Small intestine (tissue), 7 donors: ENCODE data around the gene TGM6. TPM values are rescaled to one million over a fixed set of nuclear protein-coding genes. Genes with fewer than 3 reads are reported as not detected.

Source experiments
- DNase-seq, 2 donors: peaks; one replicate each; pipeline versions ENCODE4 v3.0.0 to v3.0.0-alpha.2; 2013
- FAIRE-seq: peaks from 2 replicates; lab custom pipeline; 2012; peaks lifted over from hg19 to GRCh38; lab: Jason Lieb, UNC
- H3K27ac ChIP-seq, 3 donors: one replicate each; pipeline ENCODE4 v1.5.1; 2013; ENCODE audit warnings: low read length in 2 of 3, mild to moderate bottlenecking in 2 of 3, control low read depth in 1 of 3, inconsistent platforms in 1 of 3, low read depth in 1 of 3, moderate library complexity in 1 of 3
- H3K27me3 ChIP-seq, 3 donors: one replicate each; pipeline ENCODE4 v1.6.1; 2013; ENCODE audit warnings: low read length in 3 of 3, inconsistent platforms in 1 of 3; ENCODE audit not compliant: control insufficient read depth in 3 of 3, insufficient read depth in 3 of 3
- H3K36me3 ChIP-seq, 3 donors: one replicate each; pipeline ENCODE4 v1.6.1; 2013; ENCODE audit warnings: low read length in 3 of 3, inconsistent platforms in 1 of 3, low read depth in 1 of 3, mild to moderate bottlenecking in 1 of 3, moderate library complexity in 1 of 3; ENCODE audit not compliant: control insufficient read depth in 3 of 3, insufficient read depth in 2 of 3
- H3K4me1 ChIP-seq, 3 donors: one replicate each; pipeline ENCODE4 v1.6.1; 2013; ENCODE audit warnings: low read length in 2 of 3, inconsistent platforms in 1 of 3, low read depth in 1 of 3, mild to moderate bottlenecking in 1 of 3, moderate library complexity in 1 of 3; ENCODE audit not compliant: control insufficient read depth in 3 of 3, insufficient read depth in 2 of 3
- H3K4me3 ChIP-seq, 3 donors: one replicate each; pipeline ENCODE4 v1.5.1; 2013; ENCODE audit warnings: low read length in 3 of 3, control low read depth in 1 of 3, inconsistent platforms in 1 of 3, low read depth in 1 of 3, mild to moderate bottlenecking in 1 of 3, moderate library complexity in 1 of 3
- H3K9me3 ChIP-seq, 2 donors: one replicate each; pipeline ENCODE4 v1.6.1; 2013; ENCODE audit warnings: low read depth in 1 of 2, low read length in 1 of 2; ENCODE audit not compliant: control insufficient read depth in 2 of 2, insufficient read depth in 1 of 2
- WGBS, 3 donors: extraction: QIAGEN DNeasy Blood & Tissue Kit; methylation state at CpG; one replicate each; pipeline ENCODE4 v1.1.7; 2013; 5-methylcytosine and 5-hydroxymethylcytosine counted together
- polyA plus RNA-seq, 4 donors: library from polyadenylated mRNA; stranded (reverse) in 3 of 4; unstranded in 1 of 4; fragments of 200-250 nt in 3 of 4; fragments of 120-200 nt in 1 of 4; gene quantifications; one replicate each; pipeline versions ENCODE4 v1.2.1 to v1.2.3, GENCODE V29; 2013
- donor health status: healthy with polysubstance abuse.
- donor health status: control.
- donor health status: control.
- donor health status: Bipolar disorder and iron deficiency.
- donor health status: healthy.

TGM6 gene
- polyA plus RNA-seq, 4 donors, result not detected

- Histone ChIP-seq H3K9me3 (no peaks in the 10 kb centered on the region), H3K27me3 (peaks cover 0 to 5% (median 5%) of the 10 kb centered on the region in 3 donors), H3K4me3 (no peak overlapping the region), H3K36me3 (no peaks in the 10 kb centered on the region), H3K4me1 (no peaks in the 10 kb centered on the region), H3K27ac (no peak overlapping the region)
- FAIRE-seq, result no peak
- WGBS, 3 donors, result 65 to 68% (median 67%) methylated on average over 3 of the region's 3 CpGs
- DNase-seq, result no peak
These were observed 27.5 kb upstream of the TGM6 start for GRCh38 chr20:2353231-2353630.

GRCh38 chr20:2357114-2357513 lies 23.6 kb upstream of the TGM6 start:
- DNase-seq, result no peak
- Histone ChIP-seq H3K4me3 (no peak overlapping the region), H3K4me1 (no peaks in the 10 kb centered on the region), H3K36me3 (no peaks in the 10 kb centered on the region), H3K27ac (no peak overlapping the region), H3K9me3 (peaks cover 0 to 4% of the 10 kb centered on the region in 2 donors), H3K27me3 (peaks cover 0 to 5% (median 5%) of the 10 kb centered on the region in 3 donors)
- no peak for FAIRE-seq
- 45 to 77% (median 69%) methylated on average over 2 of the region's 2 CpGs for WGBS, 3 donors

- Histone ChIP-seq H3K36me3 (no peaks in the 10 kb centered on the region), H3K27me3 (peaks cover 0 to 5% (median 5%) of the 10 kb centered on the region in 3 donors), H3K9me3 (peaks cover 0 to 5% of the 10 kb centered on the region in 2 donors), H3K4me1 (no peaks in the 10 kb centered on the region), H3K27ac (no peak overlapping the region), H3K4me3 (no peak overlapping the region)
- WGBS, 3 donors, result 76 to 83% (median 81%) methylated on average over 3 of the region's 3 CpGs
- DNase-seq, result no peak
- FAIRE-seq, result no peak
These were observed 22.7 kb upstream of the TGM6 start for GRCh38 chr20:2358006-2358405.

- FAIRE-seq (no peak), DNase-seq (no peak)
- Histone ChIP-seq H3K27me3 (peaks cover 0 to 5% (median 2%) of the 10 kb centered on the region in 3 donors), H3K36me3 (no peaks in the 10 kb centered on the region), H3K4me1 (no peaks in the 10 kb centered on the region), H3K4me3 (no peak overlapping the region), H3K27ac (no peak overlapping the region), H3K9me3 (peaks cover 0 to 5% of the 10 kb centered on the region in 2 donors)
These were observed 19.6 kb upstream of the TGM6 start for GRCh38 chr20:2361035-2361593.

GRCh38 chr20:2363187-2363586 lies 17.5 kb upstream of the TGM6 start:
- Histone ChIP-seq H3K27ac (no peak overlapping the region), H3K4me1 (no peaks in the 10 kb centered on the region), H3K4me3 (no peak overlapping the region), H3K36me3 (no peaks in the 10 kb centered on the region), H3K27me3 (no peaks in the 10 kb centered on the region), H3K9me3 (peaks cover 0 to 5% of the 10 kb centered on the region in 2 donors)
- 74 to 89% (median 81%) methylated on average over 2 of the region's 2 CpGs for WGBS, 3 donors
- FAIRE-seq, result no peak
- DNase-seq, result no peak

GRCh38 chr20:2363587-2363986 lies 17.1 kb upstream of the TGM6 start:
- WGBS, 3 donors, result 31 to 57% (median 33%) methylated on average over 1 of the region's 1 CpG
- Histone ChIP-seq H3K9me3 (peaks cover 0 to 5% of the 10 kb centered on the region in 2 donors), H3K4me1 (no peaks in the 10 kb centered on the region), H3K36me3 (no peaks in the 10 kb centered on the region), H3K27me3 (no peaks in the 10 kb centered on the region), H3K27ac (no peak overlapping the region), H3K4me3 (no peak overlapping the region)
- no peak for DNase-seq
- no peak for FAIRE-seq

GRCh38 chr20:2364044-2364443 lies 16.7 kb upstream of the TGM6 start:
- no peaks in the 10 kb centered on the region for H3K4me1 ChIP-seq
- no peak overlapping the region for H3K4me3 ChIP-seq
- H3K36me3 ChIP-seq, result no peaks in the 10 kb centered on the region
- H3K27ac ChIP-seq, result no peak overlapping the region
- FAIRE-seq (no peak), DNase-seq (no peak)
- 72 to 83% (median 79%) methylated on average over 4 of the region's 4 CpGs for WGBS, 3 donors
- H3K9me3 ChIP-seq, result peaks cover 0 to 5% of the 10 kb centered on the region in 2 donors
- H3K27me3 ChIP-seq, result no peaks in the 10 kb centered on the region

- no peak for DNase-seq
- no peak overlapping the region for H3K27ac ChIP-seq
- no peaks in the 10 kb centered on the region for H3K27me3 ChIP-seq
- H3K4me1 ChIP-seq, result no peaks in the 10 kb centered on the region
- H3K9me3 ChIP-seq, result peaks cover 0 to 5% of the 10 kb centered on the region in 2 donors
- no peak overlapping the region for H3K4me3 ChIP-seq
- no peaks in the 10 kb centered on the region for H3K36me3 ChIP-seq
- no peak for FAIRE-seq
- WGBS, 3 donors, result 95 to 99% (median 96%) methylated on average over 2 of the region's 2 CpGs
These were observed 15.6 kb upstream of the TGM6 start for GRCh38 chr20:2365091-2365490.

GRCh38 chr20:2365666-2366065 lies 15.0 kb upstream of the TGM6 start:
- no peak for FAIRE-seq
- no peak for DNase-seq
- Histone ChIP-seq H3K36me3 (no peaks in the 10 kb centered on the region), H3K4me3 (no peak overlapping the region), H3K27me3 (no peaks in the 10 kb centered on the region), H3K27ac (no peak overlapping the region), H3K4me1 (no peaks in the 10 kb centered on the region), H3K9me3 (peaks cover 0 to 5% of the 10 kb centered on the region in 2 donors)
- 53 to 68% (median 59%) methylated on average over 3 of the region's 3 CpGs for WGBS, 3 donors
